GM12801 (cell line): Measurements from ENCODE around the gene VSIR.

Experiments
- CTCF ChIP-seq: IDR thresholded peaks from one replicate; pipeline ENCODE4 v1.5.1; 2011; ENCODE audit warnings: control low read depth; ENCODE audit not compliant: insufficient read length; ENCODE audit errors: extremely low read depth

VSIR gene

GRCh38 chr10:71788954-71789353, 15.6 kb upstream of the VSIR start:
- no peak for TF ChIP-seq CTCF

- no peak for TF ChIP-seq CTCF
Measured at GRCh38 chr10:71784679-71785272, 11.5 kb upstream of the VSIR start.

- TF ChIP-seq CTCF: no peak
Measured at GRCh38 chr10:71783917-71784678, 10.8 kb upstream of the VSIR start.

- TF ChIP-seq CTCF: no peak
Measured at GRCh38 chr10:71782917-71783490, 9.7 kb upstream of the VSIR start.

- TF ChIP-seq CTCF: no peak
Measured at GRCh38 chr10:71782221-71782916, 9.0 kb upstream of the VSIR start.

GRCh38 chr10:71780719-71781118, 7.4 kb upstream of the VSIR start:
- TF ChIP-seq CTCF: no peak

GRCh38 chr10:71780156-71780555, 6.8 kb upstream of the VSIR start:
- no peak for TF ChIP-seq CTCF
